Activated CD8-positive, alpha-beta memory T cell treated with anti-CD3 and anti-CD28 coated beads for 36 hours (primary cell): ENCODE data around the gene PRPF40A. TPM values are rescaled to one million over a fixed set of nuclear protein-coding genes. Genes with fewer than 3 reads are reported as not detected.

Experiments used
- CTCF ChIA-PET: fragments of 350-600 bp; sonication (Branson Sonifier 250); formaldehyde crosslinking; loops from one replicate; lab custom pipeline; 2021; ENCODE audit warnings: antibody characterized with exemption; lab: Charles Lee
- POLR2A ChIA-PET: fragments of 350-600 bp; sonication (Branson Sonifier 250); formaldehyde crosslinking; loops from one replicate; lab custom pipeline; 2021; ENCODE audit warnings: antibody characterized with exemption; lab: Charles Lee
- total RNA-seq, 2 experiments: library from RNA; stranded (reverse); gene quantifications; one replicate each; pipeline ENCODE4 v1.2.3, GENCODE V29; 2021

PRPF40A gene
- total RNA-seq, 2 experiments from 2014 or later = 140 to 146 TPM

DNA sequence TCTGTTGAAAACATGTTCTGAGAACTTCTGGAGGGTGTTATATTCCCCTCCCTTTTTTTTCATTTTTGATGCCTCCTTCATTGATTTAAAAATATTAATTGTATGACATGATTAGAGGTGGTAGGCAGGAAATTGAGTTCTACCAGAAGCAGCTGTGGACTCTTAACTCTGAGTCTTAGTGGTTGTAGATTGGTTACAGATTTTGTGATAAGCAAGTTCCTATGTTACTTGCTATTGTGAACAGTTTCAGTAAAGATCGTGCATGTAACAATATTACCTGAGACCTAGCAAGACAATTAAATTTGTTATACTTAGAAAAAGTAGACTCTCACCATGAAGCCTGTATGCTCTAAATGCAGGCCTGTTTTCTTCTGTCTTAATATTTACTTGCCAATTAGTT, 88.1 kb downstream of the PRPF40A start:
- ChIA-PET CTCF (no interaction called here), POLR2A (no interaction called here)

DNA sequence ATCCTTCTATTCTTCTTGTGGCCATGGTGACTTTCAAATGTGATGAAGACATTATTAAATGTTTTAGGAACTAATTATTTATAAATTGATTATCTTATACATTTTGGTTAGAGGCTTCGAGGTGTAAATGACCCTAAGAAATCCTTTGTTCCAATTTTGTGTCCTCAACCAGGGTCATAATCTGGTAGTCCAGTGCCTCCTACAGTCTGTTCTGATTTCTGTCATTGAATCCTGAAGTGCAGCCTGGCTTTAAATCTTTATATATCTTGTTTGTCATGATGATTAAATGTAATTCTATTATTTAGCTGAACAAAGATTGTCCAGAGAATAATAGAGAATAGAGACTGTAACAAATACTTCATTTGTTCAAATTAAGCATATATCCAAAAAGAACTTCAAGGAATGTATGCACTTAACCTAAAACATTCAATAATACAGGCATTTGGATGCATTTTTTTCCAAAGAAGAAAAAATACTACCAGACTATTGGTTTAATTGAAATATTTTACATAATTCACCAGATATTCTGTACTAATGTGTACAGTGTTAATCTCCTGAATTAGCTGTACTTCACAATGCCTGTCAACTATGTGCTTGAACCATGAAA, 89.8 kb downstream of the PRPF40A start:
- ChIA-PET POLR2A (no interaction called here), CTCF (interaction anchor here (1.8 kb wide), 1 partner anchor 9 kb away, joined by 4 read pairs; no protein-coding TSS in a partner anchor)

DNA sequence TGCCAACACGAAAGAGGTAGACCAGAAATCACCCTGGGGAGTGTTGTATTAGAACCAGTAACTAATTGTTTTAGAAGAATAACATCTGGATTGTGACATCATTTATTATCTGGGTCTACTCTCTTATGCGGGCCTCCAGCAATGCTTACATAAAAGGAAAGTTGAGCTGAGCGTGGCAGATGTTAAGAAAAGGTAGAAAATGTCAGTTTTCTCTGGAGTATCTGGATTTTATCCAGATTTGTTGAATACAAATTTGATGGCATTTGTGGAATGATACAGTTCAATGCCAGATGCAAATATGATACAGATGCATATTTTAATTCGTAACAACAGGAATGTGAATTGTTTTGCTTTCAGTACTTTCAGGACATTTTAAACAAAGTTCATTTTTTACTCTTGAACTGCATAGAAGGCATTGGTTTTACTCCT, 90.3 kb downstream of the PRPF40A start:
- CTCF ChIA-PET = interaction anchor here (1.8 kb wide), 1 partner anchor 9 kb away, joined by 4 read pairs; no protein-coding TSS in a partner anchor
- POLR2A ChIA-PET = no interaction called here

DNA sequence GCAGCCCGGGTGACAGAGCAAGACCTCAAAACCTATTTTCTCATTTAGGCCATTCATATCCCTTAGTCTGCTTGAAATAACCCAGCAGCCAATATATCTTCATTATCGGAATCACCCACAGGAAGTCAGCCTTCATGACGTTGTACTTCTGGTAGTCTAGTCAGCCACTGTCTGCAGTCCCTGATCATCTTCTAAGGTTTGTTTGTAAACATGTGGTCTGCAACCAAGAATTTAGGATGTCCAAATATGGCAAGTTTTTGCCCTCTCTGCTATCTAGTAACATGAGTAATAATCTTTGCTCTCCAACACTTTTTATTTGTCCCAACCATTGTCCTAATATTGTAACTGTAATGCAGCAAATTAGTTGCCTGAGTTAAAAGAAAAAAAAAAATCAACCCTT, 92.5 kb downstream of the PRPF40A start:
- CTCF ChIA-PET = interaction anchor here (1.1 kb wide), 1 partner anchor 11 kb away, joined by 3 read pairs; no protein-coding TSS in a partner anchor
- POLR2A ChIA-PET = no interaction called here

DNA sequence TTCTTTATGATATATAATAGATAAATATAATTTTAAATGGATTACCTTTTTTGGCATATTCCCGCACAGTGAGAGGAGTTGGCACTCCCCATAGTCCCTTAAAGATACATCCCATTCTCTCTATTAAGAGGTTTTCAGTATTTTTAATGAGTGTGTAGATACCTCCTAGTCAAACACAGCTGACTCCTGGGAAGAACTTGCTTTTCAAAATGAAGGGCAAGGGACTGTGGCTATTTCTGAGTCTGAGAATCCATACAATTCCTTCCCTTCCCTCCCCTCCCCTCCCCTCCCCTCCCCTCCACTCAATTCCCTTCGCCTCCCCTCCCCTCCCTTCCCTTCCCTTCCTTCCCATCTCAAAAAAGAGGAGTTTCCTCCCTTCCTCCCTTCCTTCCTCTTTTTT, 93.5 kb downstream of the PRPF40A start:
- CTCF ChIA-PET = no interaction called here
- POLR2A ChIA-PET = no interaction called here

DNA sequence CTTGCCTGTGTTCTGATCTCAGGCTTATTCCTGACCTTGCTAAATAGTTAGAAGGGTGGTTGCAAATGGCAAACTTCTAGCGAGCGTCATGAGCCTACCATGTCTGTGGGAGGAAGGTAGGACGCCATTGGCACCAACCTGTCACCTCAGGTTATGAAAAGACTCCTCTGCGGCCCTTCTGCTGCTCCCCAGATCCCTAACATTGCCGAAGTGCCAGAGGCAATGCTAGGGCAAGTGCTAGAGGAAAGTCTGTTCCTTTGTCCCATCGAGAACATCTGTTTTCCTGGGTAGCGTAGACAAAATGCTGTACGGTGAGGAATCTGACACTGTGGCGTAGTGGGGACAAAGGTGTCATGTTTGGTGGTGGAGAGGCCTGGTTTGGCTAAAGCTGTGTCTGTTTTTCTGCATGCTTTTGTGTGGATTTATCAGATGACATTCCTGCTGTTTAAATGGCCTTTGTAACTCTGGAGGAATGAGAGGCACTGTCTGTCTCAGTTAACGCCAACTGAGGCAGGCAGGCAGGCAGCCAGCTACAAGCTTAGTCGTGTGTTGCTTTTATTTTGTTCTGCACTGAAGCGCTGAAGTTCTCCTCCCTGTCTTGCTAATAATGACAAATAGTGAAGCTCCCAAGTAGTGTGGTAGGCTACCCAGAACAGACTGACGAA, 94.1 kb downstream of the PRPF40A start:
- ChIA-PET POLR2A (no interaction called here), CTCF (no interaction called here)

DNA sequence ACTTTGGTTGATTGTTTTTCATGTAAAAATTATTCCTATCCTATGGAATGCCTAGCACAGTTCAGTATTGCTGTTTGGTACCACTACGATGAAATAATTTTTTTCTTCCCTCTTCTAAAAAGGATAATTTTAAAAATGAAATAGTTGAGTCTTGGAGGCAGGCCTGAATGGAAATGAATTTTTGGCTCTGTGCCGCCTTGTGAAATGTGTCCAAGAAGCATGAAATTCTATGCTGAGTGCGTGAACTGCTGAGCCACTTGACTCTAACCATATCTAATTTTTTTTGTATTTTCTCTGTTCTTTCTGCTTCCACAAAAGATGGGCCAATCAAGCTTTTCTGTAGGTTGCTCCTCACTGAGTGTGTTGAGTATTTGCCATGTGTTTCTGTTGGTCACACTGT, 95.0 kb downstream of the PRPF40A start:
- ChIA-PET POLR2A (no interaction called here), CTCF (no interaction called here)

DNA sequence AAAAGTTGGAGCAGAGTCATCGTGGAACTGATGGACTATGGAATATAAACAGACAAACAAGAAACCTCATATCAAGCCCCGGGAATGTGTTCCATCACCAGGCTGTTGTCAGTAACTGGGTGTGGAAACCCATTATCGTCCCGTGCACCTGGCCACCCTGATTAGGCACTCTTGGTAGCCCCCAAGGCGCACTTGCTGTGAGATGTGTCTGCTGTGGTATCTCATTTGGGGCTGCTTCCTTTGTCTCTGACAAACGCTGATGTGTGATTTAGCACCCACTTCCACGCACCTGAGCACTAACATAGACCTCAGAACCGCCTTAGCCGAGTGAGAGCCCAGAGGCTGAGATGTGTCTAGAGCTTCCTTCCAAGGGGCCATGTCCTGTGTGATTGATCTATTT, 96.3 kb downstream of the PRPF40A start:
- POLR2A ChIA-PET = no interaction called here

DNA sequence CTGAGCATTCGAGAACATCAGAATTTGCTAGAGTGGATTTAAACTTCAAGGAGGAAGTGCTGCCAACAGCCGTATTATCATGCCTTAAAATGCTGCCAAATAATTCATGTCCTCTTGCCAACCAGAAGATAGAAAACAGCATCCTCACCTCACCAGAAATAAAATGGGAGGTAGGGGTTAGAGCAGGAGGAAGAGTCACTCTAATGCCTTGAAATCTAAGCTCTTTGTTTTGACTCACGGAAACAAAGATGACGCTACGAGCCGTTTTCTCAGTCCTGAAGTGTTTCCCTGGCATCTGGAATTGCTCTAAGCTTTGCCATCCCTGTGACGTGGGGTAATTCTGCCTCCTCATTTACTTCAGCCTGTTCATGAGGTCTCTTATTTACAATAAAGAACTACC, 97.1 kb downstream of the PRPF40A start:
- CTCF ChIA-PET = no interaction called here
- POLR2A ChIA-PET = no interaction called here

More for the DNA sequence above, 96.3 kb downstream of the PRPF40A start:
- CTCF ChIA-PET = no interaction called here

DNA sequence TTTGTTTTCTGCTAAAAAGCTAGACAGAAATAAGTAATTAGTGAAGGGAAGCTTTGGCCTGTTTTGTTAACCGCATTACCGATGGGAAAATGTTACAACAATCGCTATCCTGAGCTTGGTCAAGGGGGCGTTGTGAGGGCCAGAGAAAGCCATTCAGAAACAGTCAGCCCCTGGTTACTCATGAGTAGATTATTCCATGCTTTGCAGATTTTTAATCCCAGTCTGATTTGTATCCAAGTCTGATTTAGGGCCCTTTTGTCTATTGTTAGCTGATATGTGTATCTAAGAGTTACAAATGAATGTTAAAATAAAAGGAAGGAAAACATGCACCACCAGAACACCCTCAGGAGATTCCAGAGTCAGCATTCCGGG, 99.1 kb downstream of the PRPF40A start:
- ChIA-PET POLR2A (no interaction called here), CTCF (no interaction called here)

DNA sequence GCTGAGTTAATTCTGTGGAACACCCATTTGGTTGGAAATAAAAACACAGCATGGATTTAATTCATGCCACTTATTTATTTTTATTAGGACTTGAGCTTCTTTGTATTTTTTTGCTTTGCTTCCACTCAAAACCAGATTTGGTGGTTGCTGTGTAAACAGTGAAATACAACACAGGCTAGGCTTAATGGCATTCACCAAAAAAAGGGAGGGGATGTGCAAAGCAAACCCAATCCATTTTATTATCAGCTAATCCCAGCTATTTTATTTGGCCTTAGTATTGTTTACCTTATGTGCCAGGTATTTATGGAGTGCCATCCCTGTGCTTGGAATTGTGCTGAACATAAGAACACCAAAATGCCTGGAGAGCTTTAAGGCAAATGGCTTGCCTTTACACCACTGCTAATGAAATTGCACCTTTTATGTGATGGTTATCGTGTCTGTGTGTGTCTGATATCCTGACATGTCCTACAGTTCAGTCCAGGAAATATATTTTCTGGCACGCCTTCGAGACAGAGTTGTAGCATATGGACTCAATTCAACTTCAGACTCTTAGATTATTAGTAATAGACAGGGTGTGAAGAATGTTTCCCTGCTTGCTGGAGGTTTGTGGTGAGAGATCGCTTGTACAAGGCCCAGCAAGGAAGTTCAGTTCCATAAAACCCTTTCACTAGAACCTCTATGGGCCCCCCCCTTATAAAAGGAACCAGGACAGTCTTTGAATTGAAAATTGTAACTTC, 99.6 kb downstream of the PRPF40A start:
- CTCF ChIA-PET = no interaction called here
- POLR2A ChIA-PET = no interaction called here

DNA sequence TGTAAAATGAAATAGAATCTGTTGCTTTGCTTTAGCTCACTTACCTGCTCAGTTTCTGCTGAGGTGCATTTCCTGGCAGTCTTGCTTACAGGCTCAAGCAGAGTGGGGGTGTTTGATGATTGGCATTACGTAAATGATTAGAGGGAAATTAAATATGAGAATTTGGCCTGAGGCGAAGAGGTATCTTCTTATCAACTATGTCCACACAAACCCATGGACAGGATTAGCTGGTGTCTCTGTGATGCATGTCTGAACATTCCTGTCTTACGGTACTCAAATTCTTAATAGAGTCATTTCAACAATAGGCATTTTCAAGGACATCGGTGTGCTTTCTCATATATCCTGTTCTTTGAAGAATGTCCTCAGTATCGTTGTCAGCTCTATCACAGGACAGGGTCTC, 102.1 kb downstream of the PRPF40A start:
- ChIA-PET POLR2A (no interaction called here), CTCF (no interaction called here)

DNA sequence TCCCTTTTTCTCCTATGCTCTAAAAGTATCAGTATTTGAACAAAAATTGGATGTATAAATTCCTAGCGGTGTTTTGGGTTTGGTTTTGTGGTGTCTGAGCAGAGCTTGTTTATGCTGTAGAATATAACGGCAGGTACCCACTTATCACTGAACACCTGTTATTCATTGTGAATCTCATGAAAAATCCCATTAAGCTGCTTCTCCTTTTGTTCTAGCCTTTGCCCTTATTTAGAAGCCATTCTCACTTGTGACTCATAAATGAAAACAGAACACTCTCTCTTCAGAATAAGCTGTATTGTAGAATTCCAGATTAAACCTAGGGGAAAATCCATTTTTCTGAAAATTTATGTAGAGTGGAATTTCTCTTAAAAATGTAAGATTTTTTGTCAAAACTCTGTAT, 104.0 kb downstream of the PRPF40A start:
- POLR2A ChIA-PET = no interaction called here
- CTCF ChIA-PET = interaction anchor here (1.6 kb wide), 1 partner anchor 23 kb away, joined by 4 read pairs; no protein-coding TSS in a partner anchor

DNA sequence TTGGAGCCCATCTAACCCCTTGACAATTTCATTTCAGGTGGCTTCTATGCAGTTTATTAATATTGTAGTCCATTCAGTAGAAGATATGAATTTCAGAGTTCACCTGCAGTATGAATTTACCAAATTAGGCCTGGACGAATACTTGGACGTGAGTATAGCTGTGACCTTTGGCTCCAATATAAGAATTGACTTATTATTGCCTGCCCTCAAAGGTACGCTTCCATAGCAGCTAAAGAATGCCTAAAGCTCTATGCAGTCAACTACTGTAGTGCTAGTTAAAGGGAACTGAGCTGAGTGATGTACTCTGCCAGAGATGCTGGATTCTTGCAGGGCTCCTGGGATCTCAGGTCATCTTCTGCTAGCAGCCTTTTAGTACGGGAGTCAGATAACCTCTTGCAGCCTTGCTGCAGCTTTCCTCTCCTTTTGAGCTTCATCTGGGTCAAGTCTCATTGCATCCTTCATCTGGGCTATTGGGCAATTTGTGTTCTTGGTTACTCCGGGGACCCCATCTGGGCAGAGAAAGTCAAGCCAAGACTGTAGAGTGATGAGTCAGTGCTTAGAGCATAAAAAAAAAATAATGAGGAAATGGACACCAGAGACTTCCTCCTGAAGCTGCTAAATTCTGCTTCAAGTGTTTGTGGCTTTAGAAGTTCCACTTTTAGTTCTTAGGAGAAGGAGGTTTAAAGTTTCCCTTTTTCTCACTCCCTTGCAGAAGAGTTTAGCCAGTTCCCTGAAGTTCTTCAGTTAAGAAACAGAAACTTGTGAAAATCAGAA, 105.6 kb downstream of the PRPF40A start:
- POLR2A ChIA-PET = no interaction called here
- CTCF ChIA-PET = no interaction called here

DNA sequence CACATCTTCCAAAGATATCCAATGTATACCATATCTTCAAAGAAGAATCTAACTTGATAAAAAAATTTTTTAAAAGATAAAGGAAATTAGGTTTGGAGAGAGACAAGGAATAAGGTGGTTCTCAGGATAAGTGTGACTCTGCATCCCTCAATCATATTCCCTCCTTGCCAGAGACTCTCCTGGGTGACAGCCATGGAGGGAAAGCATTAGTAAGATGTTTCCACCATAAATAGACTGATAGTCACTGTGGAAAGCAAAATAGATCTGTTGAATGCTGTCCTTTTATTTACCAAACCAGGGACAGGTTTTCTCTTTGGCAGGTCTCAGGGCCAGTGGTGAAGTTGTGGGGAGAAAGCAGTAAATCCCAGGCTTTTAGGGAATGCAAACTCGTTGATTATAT, 107.6 kb downstream of the PRPF40A start:
- CTCF ChIA-PET = no interaction called here

DNA sequence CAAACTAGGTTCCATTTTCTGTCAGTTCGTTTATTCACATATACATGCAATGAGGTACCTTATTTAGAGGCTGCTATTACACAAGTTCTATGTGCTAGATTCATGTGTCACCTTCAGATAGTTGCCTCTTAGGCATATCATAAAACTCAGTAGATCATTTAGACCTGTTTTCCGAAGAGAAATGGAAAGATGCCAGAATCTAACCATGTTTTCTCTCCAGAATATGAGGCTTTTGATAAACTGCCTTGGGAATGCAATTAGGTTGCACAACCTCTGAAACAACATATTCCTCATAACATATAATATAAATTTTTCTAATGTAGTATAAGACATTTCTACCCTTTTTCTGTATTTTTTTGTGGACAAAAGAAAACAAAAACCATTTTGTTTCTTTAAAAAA, 108.1 kb downstream of the PRPF40A start:
- POLR2A ChIA-PET = no interaction called here
- CTCF ChIA-PET = no interaction called here

More for the DNA sequence above, 107.6 kb downstream of the PRPF40A start:
- POLR2A ChIA-PET = no interaction called here

DNA sequence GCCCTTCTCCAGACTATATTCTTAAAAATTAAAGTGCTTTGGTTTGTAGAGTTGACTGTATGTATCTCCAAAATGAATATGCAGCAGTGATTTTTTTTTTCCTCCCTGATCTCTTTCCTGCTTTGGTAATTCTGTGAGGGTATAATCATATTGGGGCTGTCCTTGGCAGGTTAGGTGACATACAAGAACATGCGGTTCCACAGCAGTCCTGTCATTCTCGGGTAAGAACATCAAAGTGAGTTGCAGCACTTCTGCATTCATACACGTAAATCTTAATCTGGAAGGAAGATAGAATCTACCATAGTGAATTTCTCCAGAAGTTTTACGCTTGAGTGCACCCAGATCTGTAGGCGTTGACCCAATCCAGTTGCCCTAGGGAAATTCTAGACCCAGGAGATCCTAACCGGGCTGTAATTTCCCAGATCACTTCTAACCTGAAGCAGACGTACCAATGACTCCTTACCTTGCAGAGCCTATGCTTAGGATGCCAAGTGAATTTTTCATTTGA, 109.4 kb downstream of the PRPF40A start:
- ChIA-PET POLR2A (no interaction called here), CTCF (no interaction called here)

DNA sequence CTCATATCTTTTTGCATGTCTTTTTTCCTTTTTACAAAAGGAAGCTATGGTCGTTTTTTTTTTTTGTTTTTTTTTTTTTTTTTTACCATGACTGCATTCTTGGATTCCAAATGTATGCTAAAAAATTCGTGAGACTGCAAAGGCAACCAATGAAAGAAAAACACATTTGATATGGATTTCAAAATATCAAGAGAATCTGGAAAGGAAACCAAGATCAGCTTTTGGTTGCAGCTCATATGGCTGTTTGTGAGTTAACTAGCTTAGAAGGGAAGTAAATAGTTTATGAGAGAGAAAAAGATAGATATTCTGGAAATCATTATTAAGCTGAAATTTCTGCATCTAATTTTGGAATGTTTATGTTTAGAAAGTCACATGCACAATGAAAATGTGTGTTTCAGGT, 110.3 kb downstream of the PRPF40A start:
- ChIA-PET POLR2A (interaction anchor here (0.6 kb wide), 1 partner anchor 431 kb away, joined by 3 read pairs; the partner anchor contains the start of gene STAM2), CTCF (no interaction called here)

DNA sequence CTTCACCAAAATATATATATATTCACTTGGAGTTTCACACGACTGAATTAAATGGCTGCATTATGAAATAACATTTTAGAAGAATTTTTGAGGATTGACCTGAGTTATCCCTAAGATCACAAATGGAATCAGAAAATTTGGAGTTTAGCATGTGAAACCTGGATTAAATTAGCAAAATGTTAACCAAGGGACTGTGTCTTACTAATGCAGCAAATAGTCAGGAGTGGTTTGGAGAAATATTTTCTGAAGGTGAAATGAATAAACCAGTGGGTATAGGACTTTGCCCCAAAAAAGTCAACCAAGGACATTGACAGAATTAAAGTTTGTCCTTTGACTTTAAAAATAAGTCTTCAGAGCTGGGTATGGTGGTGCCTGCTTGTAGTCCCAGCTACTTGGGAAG, 111.2 kb downstream of the PRPF40A start:
- POLR2A ChIA-PET = interaction anchor here (0.6 kb wide), 1 partner anchor 433 kb away, joined by 3 read pairs; no protein-coding TSS in a partner anchor
- CTCF ChIA-PET = interaction anchor here (0.6 kb wide), 1 partner anchor 629 kb away, joined by 3 read pairs; no protein-coding TSS in a partner anchor
